GM19452 (cell line): ENCODE results near the gene KDM1A.

Experiments used
- ATAC-seq: cut with Tn5 transposase; IDR thresholded peaks from one replicate; pipeline ENCODE4 v1.9.1; 2021; ENCODE audit not compliant: unreplicated experiment

KDM1A gene

DNA sequence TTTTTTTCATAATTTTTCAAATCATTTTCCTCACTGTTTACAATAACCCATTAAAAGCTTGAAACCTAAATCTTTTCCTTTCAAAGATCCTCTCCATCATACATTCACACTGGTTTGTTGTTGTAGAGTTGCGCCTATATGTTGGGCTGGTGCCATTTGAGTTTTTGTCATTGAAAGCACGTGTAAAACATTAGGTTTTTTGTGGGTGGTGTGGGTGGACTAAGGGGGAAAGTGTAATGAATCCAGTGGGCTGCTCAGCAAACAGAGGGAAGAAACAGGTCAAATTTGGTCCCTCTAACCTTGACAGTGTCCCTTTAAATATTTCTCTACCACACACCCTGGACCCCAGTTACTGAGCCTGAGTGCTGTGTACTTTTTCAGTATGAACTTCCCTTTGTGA lies 46.8 kb downstream of the KDM1A start:
- no peak for ATAC-seq

- ATAC-seq = no peak
Observed at GRCh38 chr1:23069149-23069548, 49.9 kb downstream of the KDM1A start.

GRCh38 chr1:23069675-23070074 lies 50.4 kb downstream of the KDM1A start:
- ATAC-seq = no peak

DNA sequence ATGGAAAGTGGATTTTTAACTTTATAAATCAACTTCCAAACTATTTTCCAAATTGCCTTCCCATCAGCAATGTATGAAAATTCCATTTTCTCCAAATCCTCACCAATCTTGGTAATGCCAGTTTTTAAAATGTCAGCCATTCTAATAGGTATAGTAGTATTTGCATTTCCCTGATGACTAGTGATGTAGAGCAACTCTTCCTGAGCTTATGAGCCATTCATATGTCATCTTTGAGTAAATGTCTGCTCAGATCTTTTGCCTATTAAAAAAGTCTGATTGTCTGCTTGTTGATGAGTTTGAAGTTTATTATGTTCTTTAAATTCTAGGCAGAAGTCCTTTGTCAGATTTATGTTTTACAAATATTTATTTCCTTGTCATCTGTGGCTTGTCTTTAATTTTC lies 54.7 kb downstream of the KDM1A start:
- ATAC-seq = no peak

GRCh38 chr1:23079025-23079424 lies 59.8 kb downstream of the KDM1A start:
- ATAC-seq = no peak

GRCh38 chr1:23080885-23081284 lies 61.6 kb downstream of the KDM1A start:
- ATAC-seq = no peak

DNA sequence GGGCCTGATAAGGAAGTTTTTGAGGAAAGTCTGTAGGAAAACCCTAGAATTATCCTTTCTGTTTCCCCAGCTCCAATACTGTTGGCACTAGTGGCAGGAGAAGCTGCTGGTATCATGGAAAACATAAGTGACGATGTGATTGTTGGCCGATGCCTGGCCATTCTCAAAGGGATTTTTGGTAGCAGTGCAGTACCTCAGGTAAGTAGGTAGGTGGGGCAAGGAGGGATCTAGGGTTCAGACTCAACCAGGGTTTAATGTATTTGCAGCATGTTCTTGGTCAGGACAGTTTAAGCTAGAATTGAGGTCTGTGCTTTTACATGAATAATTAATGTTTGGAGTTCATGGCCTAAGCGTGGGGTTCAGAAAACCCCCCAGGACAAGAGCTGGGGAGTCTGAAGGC lies 62.1 kb downstream of the KDM1A start:
- no peak for ATAC-seq

DNA sequence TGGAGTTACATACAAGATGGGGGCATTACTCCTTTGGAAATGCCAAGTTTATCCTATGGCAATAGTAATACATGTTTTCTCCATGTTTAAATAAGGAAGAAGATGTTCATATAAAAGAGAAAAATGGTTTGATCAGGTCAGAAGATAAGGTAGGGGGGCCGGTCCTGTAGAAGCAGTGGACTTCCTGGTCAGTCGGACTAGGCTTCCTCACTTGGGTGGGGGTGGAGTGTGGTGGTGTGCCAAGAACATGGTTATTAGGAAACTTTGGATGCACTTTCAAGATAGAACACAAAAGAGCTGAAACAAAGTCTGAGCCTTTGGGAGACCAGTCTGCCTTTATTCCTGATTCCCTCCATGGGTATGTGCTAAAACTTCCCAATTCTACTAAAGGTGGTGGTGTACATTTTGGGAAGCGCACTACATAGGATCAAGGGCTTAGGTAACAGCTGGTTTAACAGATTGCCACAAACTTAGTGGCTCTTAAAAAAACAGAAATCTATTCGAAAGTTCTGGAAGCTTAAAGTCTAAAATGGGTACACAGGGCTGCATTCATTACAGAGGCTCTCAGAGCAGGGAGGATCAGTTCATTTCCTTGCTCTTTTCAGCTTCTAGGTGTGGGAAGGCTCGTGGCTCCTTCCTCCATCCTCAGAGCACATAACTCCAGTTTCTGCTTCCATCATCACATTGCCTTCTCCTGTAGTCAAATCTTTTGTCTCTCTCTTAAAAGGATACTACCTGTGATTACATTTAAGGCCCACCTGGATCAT lies 64.6 kb downstream of the KDM1A start:
- no peak for ATAC-seq

DNA sequence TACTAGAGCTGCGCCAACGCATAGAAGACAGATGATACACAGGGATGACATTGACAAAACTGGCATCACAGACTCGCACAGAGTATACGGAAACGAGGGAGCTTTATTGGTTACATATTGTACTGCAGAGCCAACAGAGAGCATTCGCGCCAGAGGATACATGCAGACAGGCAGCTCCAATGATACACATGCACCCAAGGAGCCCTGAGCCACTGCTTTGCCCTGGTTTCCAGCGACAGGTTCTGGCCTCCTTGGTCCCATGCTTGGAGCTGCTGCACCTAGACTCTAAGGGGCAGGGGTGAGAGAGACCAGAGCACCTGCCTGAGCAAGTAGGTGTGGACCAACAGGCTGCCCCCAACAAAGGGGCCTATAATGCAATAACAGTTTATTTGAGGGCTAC lies 65.6 kb downstream of the KDM1A start:
- no peak for ATAC-seq

- no peak for ATAC-seq
Observed at GRCh38 chr1:23085696-23086095, 66.4 kb downstream of the KDM1A start.

DNA sequence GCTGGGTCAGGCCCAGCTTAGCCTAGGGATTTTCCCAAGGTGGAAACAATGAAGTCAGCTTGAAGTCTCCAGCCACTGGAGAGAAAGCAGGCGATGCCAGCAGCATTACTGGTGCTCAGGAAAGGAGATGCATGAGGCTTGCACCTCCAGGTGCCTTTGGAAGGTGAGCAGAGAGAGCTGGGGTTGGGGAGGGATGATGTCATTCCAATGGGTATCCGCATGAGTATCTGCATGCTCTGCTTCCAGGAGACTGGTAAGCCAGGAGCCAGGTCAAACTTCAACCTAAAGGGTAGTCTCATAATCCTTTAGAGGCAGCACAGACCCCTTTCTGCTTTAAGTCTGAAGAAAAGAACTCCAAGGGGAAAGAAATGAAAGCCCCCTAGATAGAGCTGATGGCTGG lies 68.8 kb downstream of the KDM1A start:
- ATAC-seq = no peak

- no peak for ATAC-seq
Observed at GRCh38 chr1:23090056-23090455, 70.8 kb downstream of the KDM1A start.

DNA sequence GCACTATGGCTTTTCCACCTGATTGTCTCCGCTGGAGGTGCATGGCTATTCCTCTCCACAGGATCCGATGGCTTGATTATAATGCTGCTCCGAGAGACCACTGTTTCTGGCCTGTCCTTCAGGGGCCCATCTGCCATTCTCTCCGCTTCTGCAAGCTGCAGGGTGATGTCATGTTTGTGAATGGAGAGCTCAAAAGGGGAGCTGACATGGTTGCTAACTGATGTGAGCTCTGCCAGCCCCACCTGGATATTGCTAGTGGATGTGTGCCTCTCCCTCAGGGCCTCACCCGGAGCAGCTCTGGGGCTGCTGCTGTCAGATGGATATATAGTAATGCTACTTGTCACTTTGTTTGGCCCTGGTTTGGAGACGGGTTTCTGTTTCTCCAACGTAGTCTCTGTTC lies 72.3 kb downstream of the KDM1A start:
- ATAC-seq = no peak

GRCh38 chr1:23092447-23092846 lies 73.2 kb downstream of the KDM1A start:
- ATAC-seq = no peak

DNA sequence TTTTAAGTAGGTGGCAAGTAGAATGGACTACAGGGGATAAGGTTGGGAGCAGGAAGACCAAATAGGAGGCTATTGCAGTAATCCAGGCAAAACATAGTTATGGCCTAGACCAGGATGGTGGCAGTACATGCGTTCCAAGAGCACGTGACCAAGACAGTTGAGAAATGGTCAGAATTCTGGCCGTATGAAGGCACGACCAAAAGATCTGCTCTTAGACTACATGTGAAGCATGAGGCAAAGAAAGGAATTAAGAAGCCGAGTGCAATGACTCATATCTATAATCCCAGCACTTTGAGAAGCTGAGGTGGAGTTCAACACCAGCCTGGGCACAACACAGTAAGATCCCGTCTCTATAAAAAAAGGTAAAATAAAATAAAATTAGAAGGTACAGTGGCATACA lies 78.0 kb downstream of the KDM1A start:
- no peak for ATAC-seq

- ATAC-seq = no peak
Observed at GRCh38 chr1:23098463-23099170, 79.3 kb downstream of the KDM1A start.

DNA sequence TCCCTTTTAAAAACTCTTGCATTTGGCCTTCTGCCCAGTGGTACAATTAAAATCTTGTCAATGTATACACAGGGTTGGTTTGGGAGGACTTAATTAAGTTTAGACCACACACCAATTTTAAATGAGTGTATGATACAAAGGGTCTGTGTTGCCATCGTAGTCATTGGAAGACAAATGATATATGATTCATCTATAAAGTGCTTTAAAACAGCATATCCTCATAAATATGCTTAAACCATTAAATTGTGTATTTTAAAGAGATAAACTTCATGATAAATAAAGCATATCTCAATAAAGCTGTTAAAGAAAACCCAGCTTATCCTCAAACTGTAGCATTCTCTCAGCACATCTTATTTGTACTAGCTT lies 79.9 kb downstream of the KDM1A start:
- ATAC-seq = no peak

DNA sequence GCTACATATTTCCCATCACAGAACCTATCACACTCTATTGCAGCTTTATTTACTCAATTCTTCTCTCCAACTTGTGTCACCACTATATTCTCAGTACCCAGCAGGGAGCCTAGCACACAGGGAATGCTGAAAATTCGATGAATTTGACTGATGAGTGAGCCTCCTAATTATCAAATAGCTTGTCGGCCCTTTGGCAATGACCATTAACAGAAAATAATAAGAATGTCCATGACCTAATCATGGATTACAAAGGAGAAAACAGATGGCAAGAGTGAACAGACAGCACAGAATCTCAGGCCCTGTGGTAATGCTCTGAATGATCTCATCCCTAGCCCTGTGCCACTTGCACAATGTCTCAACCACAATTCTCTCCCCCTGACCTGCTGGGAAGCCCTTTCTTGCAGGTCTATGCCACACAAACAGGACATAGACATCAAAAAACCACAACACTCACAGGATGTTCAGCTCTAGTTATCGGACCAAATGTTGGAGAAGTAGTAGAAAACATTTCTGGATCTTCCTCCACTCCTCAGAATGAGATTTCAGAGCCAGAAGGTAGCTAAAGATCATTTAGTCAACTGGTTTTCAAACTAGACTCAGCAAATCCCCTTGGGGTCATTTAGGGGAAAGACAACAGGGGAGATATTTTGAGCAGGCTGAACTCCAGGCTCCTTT lies 80.9 kb downstream of the KDM1A start:
- ATAC-seq = no peak

DNA sequence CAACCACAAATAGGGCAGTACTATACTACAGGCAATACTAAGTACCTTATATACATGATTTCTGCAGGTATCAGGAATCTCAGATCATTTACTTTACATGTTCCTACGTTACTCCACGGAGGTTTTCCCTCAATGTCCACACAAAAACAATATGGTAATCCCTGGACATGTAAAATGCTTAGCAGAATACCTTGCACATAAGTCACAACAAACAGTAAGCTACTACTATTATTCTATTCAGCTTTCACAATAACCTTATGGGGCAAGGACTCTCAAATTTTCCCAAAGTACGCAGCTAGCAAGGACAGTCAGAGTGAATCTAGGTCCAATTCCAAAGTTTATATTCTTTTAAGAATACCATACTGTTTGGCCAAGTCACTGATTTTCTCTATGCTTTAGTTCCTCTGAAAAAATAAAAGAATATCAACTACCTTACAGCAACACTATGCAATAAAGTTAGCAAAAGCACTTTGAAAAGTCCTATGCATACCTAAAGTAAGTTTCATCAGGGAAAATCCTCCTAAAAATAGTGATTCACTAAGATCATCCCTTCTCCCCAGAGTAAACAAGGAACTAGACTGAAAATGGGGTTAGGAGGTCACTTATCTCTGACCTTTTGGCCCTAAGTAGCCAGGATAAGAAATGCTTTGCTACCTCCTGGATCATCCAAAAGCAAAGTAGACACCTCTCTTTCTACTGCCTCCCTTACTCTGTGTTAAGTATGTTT lies 82.0 kb downstream of the KDM1A start:
- no peak for ATAC-seq

DNA sequence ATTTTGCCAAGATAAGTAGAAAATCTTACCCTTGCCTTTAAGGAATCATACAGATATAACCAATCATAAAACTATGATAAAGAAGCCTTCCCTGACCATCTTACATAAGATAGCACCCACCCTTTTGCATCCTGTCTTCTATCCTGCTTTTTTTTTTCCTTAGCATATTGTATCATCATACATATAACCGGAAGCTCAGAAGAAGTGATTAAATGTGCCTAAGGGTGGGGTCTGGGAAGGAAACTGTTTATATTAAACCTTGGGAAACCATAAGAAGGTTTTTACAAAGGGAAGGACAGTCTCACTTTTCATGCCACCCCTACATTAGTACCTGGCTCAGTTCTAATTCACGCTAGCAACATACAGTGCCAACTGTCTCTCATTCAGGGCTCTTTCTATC lies 82.6 kb downstream of the KDM1A start:
- no peak for ATAC-seq

- no peak for ATAC-seq
Observed at GRCh38 chr1:23102289-23102688, 83.0 kb downstream of the KDM1A start.
